ENCODE data around the gene SLC25A34. TPM values are rescaled to one million over a fixed set of nuclear protein-coding genes. Genes with fewer than 3 reads are reported as not detected.

SLC25A34 gene
- polyA plus RNA-seq, 3 donors: 1.3 to 1.7 (median 1.4) TPM

DNA sequence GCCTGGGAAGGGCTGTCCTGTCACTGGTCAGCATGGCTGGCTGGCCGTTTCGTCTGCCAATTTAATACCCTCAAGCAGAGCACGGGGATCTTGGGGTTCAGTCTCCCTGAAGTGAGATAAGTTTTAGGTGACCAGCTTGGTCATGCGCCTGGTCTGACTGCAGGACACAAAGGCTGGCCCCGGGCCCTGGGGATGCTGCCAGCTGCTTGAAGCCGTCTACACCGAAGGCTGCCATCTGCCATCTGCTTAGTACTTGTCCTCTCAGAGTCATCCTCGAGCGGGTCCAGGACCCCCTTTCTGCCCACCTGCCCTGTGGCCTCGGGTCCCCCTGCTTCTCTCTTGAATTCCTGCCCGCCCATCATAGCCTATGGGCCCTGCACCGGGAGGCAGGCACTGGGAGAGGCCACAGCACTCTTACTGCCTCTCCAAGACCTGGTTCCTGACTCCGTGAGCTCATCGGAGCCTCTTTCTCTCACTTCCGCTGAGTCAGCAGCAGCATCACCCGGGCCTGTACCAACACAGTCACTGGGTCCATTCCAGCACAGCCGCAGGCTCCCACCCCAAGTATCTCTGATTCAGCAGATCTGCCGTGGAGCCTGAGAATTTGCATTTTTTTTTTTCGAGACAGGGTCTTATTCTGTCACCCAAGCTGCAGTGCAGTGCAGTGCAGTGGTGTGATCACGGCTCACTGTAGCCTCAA lies 29.6 kb downstream of the SLC25A34 start:
- DNase-seq (ENCODE audit: low read depth in 3 of 3, low spot score in 2 of 3): no peak

DNA sequence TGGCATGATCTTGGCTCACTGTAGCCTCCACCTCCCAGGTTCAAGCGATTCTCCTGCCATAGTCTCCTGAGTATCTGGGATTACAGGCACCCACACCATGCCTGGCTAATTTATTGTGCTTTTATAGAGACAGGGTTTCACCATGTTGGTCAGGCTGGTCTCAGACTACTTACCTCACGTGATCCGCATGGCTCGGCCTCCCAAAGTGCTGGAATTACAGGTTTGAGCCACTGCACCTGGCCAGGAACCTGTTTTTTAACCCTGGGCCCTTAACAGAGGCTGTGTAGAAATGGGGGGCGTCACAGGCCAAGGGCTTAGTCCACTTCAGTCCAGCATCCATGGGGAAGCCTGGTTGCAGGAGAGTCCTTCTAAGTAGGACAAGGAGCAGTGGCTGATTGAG lies 31.9 kb downstream of the SLC25A34 start:
- DNase-seq (ENCODE audit: low read depth in 3 of 3, low spot score in 2 of 3): no peak

DNA sequence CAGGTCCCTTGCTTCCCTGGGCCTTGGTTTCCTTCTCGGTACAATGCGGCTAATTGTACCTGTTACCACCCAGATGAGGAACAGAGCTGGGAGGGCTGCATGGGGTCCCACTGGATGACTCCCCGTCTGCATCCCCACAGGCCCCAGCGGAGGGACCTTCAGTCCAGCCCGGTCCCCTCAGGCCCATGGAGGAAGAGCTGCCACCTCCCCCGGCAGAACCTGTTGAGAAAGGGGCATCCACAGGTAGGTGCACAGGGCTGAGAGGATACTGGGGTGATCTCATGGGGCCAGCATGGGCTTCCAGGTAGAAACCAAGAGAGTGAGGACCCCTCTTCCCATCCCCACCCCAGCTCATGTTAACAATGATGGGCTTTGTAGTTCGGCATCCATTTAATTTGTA lies 32.3 kb downstream of the SLC25A34 start:
- no peak for DNase-seq (ENCODE audit: low read depth in 3 of 3, low spot score in 2 of 3)

DNA sequence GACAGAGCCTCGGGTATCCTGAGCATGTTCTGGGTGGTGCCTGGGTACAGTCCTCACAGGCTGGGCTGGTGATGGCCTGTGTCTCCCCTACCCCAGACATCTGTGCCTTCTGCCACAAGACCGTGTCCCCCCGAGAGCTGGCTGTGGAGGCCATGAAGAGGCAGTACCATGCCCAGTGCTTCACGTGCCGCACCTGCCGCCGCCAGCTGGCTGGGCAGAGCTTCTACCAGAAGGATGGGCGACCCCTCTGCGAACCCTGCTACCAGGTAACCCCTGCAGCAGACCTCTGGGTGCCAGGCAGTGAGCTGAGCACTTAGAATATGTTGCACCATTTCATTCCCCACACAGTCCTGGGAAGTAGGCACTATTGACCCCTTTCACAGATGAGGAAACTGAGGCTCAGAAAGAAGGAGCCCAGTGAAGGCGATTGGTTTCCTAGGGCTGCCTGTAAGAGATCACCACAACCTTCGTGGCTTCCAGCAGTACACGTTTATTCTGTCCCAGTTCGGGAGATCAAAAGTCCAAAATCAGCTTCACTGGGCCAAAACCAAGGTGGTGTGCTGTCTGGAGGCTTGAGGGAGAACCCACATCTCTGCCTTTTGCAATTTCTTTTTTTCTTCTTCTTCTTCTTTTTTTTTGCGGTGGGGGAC lies 34.4 kb downstream of the SLC25A34 start:
- no peak for DNase-seq (ENCODE audit: low read depth in 3 of 3, low spot score in 2 of 3)

DNA sequence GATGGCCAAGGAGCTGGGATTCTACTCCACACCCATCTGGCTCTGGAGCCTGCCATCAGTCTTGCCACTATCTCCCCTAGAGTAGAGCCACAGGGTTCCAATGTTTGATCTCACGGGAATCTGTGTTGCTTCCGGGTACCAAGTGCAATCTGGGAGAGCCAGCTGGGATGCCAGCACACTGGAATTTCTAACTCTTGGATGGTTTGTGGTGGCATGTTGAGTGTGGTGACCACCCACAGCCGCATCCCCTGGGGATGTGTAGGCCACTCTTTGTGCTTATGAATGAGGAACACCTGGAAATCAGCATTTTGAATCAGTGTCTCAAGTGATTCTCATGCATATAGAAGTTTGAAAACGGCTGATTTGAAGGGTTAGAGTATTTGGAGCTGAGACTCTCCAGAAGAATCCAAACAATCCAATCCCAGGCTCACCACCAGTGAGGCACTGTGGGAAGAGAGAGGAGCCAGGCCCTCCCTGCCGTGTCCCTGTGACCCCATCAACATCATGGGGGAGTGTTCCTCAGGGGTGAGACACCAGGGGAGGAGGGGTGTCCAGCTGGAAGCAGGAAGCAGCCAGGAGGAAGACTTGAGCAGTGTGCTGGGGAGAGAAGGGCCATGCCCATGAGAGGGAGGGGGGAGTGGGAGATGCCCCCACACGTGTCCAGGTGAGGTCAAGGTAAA lies 35.9 kb downstream of the SLC25A34 start:
- no peak for DNase-seq (ENCODE audit: low read depth in 3 of 3, low spot score in 2 of 3)

DNA sequence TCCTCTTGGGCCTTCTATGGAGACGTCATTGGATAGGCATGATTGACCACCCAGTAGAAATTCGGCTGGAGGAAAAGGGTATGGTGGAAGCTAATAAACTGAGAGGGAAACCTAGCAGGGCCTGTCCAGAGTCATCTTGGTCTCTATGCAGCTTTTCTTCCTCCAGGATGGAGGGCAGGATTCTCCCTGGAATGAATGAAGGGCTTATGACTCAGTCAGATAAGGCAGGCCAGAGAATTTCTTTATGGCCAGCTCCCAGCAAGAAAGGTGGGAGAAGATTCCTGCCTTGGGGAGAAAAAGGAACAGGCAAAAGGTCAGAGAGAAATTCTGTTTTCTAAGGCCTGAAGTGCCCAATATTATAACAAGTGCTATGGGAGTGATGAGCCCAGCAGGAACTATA lies 39.6 kb downstream of the SLC25A34 start:
- no peak for DNase-seq (ENCODE audit: low read depth in 3 of 3, low spot score in 2 of 3)

DNA sequence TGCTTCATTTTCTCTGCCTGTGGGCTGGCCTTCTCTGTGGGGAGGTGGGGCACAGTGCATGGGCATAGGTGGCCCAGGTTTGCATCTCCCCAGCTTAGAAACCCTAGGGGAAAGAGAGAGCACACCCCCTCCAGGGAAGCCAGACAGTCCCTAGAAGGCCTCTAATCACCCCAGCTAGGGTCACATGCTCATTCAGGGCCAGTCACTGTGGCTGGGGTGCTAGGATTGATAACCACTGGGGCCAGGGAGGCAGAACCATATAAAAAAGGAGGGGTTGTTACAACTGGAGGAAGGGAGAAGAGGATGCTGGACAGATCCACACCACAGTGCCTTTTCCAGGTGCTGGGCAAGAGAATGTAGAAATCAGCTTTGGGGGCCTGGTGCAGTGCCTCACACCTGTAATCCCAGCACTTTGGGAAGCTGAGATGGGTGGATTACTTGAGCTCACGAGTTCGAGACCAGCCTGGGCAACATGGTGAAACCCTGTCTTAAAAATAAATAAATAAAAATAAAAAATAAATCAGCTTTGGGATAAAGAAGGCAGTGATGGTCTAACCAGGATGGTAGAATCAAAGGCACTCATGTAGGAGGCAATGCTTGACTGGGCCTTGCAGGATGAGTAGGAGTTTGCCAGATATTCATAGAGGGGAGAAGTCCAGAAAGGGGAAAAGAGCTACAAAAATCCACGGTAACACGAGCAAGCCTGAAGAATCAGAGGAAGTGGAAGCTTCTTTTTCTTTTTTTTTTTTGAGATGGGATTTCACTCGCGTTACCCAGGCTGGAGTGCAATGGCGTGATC lies 42.0 kb downstream of the SLC25A34 start:
- no peak for DNase-seq (ENCODE audit: low read depth in 3 of 3, low spot score in 2 of 3)

DNA sequence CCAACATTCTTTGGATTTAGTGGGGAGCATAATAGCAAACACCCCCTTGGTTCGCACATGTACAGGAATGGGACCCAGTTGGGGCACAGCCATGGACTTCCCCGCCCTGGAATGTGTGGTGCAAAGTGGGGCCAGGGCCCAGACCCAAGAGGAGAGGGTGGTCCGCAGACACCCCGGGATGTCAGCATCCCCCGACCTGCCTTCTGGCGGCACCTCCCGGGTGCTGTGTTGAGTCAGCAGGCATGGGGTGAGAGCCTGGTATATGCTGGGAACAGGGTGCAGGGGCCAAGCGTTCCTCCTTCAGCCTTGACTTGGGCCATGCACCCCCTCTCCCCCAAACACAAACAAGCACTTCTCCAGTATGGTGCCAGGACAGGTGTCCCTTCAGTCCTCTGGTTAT lies 49.6 kb downstream of the SLC25A34 start:
- DNase-seq (ENCODE audit: low read depth in 3 of 3, low spot score in 2 of 3): no peak

DNA sequence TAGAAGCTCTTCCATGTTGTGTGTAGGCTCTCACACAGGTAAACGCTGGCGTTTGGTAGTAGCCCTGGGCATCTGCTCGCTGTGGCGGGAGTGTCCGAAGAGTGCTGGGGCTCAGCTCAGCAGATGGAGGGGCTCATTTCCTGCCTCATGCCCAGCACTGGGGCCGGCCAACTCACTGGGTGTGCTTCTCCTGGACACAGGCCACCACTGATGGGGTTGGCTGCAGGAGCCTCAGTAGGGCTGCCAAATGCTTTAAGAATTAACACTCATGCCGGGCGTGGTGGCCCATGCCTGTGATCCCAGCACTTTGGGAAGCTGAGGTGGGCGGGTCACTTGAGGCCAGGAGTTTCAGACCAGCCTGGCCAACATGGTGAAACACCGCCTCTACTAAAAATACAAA lies 50.5 kb downstream of the SLC25A34 start:
- no peak for DNase-seq (ENCODE audit: low read depth in 3 of 3, low spot score in 2 of 3)

DNA sequence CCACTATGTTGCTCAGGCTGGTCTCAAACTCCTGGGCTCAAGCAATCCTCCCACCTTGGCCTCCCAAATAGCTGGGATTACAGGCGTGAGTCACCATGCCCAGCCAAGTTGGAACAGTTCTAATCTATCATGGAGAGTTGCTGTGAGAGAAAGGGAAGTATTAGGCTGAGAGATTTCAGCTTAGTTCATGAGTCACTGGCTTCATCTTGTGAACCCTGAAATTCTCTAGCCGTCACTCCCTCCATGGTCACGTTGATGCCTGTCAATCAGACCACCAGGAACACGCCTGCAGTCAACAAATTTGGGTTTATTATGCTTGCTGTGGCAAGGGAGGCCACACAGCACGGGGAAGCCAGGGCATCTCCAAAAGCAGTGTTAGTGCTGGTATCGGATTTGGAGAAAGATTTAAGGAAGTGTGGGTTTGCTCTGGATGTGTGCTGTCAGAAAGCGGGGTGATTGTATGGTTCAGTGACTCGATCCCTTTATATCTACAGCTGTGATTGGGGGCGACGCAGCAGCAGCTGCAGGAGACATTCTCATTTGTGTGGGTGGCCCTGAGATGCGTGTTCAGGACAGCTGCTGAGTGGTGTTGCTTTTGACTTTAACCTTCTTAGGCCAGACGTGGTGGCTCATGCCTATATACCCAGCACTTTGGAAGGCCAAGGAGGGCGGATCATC lies 52.7 kb downstream of the SLC25A34 start:
- no peak for DNase-seq (ENCODE audit: low read depth in 3 of 3, low spot score in 2 of 3)

Other genes starting within 250 kb of the SLC25A34 start
- gene CASP9, start 212.0 kb upstream of the SLC25A34 start, polyA plus RNA-seq (ENCODE audit: insufficient read length in 3 of 3): 10 to 100 TPM; 22.6 to 26.9 (median 25.8) TPM
- gene DNAJC16, start 209.4 kb upstream of the SLC25A34 start, polyA plus RNA-seq (ENCODE audit: insufficient read length in 3 of 3): 10 to 100 TPM; 30.1 to 34.0 (median 32.1) TPM
- gene AGMAT, start 151.2 kb upstream of the SLC25A34 start, polyA plus RNA-seq (ENCODE audit: insufficient read length in 3 of 3): 10 to 100 TPM; 25.2 to 37.8 (median 35.5) TPM
- 10 to 100 TPM; 18.2 to 18.8 (median 18.3) TPM for gene DDI2, start 118.8 kb upstream of the SLC25A34 start, polyA plus RNA-seq (ENCODE audit: insufficient read length in 3 of 3)
- 10 to 100 TPM; 37.9 to 46.7 (median 43.0) TPM for gene PLEKHM2, start 51.9 kb upstream of the SLC25A34 start, polyA plus RNA-seq (ENCODE audit: insufficient read length in 3 of 3)
- gene TMEM82, start 6.2 kb downstream of the SLC25A34 start, polyA plus RNA-seq (ENCODE audit: insufficient read length in 3 of 3): 1 to 10 TPM; 2.6 to 3.5 (median 3.3) TPM
- 10 to 100 TPM; 41.7 to 55.0 (median 41.8) TPM for gene FBLIM1, start 22.5 kb downstream of the SLC25A34 start, polyA plus RNA-seq (ENCODE audit: insufficient read length in 3 of 3)
- gene UQCRHL, start 71.4 kb downstream of the SLC25A34 start, polyA plus RNA-seq (ENCODE audit: insufficient read length in 3 of 3): 1 to 10 TPM in 2 of 3 donors, under 1 TPM in 1; 0.92 to 1.1 (median 1.1) TPM
- gene SPEN, start 111.4 kb downstream of the SLC25A34 start, polyA plus RNA-seq (ENCODE audit: insufficient read length in 3 of 3): 10 to 100 TPM; 50.5 to 59.2 (median 53.1) TPM
- 10 to 100 TPM; 25.7 to 29.9 (median 28.3) TPM for gene ZBTB17, start 239.8 kb downstream of the SLC25A34 start, polyA plus RNA-seq (ENCODE audit: insufficient read length in 3 of 3)

Measured in right renal cortex interstitium (tissue), 3 donors.